HG03521 (cell line): ENCODE results near the gene AJAP1.

Experiments
- ATAC-seq: cut with Tn5 transposase; IDR thresholded peaks from one replicate; pipeline ENCODE4 v1.9.1; 2021; ENCODE audit warnings: mild to moderate bottlenecking, moderate library complexity; ENCODE audit not compliant: unreplicated experiment

AJAP1 gene

GRCh38 chr1:4699376-4700301, 45.2 kb downstream of the AJAP1 start:
- ATAC-seq: no peak

- no peak for ATAC-seq
Measured at GRCh38 chr1:4700801-4701200, 46.4 kb downstream of the AJAP1 start.

DNA sequence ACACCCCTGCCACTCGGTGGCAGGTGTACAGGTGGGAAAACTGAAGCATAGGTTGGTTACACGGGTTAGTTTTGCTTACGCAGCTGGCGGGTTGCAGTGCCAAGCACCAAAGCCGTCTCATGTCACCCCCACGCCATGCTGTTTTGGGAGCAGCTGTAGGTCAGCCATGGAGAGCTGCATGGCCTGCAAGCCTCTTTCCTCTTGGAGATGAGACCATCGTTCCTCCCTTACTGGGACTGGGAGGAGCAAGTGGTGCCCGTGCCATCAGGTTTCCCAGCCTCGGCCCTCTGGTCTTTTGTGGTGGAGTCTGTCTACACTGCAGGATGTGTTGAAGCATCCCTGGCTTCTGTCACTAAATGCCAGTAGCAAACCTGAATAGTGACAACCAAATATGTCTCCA, 46.9 kb downstream of the AJAP1 start:
- ATAC-seq: no peak

DNA sequence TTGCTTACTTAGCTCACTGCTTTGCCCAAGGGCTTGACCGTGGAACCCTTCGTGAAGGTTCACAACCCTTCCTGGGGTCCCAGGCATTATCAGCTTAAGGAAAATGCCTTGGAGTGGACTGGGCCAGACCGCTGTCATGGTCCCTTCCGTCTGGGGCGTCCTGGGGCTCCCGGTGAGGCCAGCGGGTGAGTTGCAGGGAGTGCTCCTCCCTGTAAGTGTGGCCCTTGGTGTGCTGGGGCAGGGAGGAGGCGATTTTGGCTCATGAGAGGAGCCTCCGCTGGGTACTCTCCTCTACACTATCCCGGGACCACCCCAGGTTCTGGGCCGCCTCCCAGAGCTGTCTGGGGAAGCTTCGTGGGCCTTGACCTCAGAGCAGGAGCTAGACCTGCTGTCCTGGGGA, 48.1 kb downstream of the AJAP1 start:
- ATAC-seq: no peak

- ATAC-seq: no peak
Measured at GRCh38 chr1:4702932-4703331, 48.5 kb downstream of the AJAP1 start.

- ATAC-seq: no peak
Measured at GRCh38 chr1:4703646-4704045, 49.2 kb downstream of the AJAP1 start.

- ATAC-seq: no peak
Measured at GRCh38 chr1:4708840-4709507, 54.6 kb downstream of the AJAP1 start.

DNA sequence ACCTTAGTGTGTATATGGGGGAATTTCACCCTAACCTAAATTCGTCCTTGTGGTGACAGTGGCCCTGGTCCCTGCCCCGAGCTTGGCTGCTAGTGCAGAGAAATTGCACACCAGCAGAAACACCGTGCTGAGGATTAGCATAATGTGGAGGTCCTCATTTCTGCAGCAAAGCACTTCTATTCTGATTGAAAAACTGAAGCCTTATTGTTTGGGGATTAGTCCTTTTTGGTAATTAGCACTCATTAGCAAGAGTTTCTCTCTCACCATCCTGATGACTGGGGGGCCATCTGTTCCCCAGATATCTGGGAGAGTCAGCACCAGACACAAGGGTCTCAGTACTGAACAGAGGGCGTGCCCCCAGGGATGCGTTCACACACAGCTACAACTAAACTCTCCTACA, 55.2 kb downstream of the AJAP1 start:
- ATAC-seq: no peak

DNA sequence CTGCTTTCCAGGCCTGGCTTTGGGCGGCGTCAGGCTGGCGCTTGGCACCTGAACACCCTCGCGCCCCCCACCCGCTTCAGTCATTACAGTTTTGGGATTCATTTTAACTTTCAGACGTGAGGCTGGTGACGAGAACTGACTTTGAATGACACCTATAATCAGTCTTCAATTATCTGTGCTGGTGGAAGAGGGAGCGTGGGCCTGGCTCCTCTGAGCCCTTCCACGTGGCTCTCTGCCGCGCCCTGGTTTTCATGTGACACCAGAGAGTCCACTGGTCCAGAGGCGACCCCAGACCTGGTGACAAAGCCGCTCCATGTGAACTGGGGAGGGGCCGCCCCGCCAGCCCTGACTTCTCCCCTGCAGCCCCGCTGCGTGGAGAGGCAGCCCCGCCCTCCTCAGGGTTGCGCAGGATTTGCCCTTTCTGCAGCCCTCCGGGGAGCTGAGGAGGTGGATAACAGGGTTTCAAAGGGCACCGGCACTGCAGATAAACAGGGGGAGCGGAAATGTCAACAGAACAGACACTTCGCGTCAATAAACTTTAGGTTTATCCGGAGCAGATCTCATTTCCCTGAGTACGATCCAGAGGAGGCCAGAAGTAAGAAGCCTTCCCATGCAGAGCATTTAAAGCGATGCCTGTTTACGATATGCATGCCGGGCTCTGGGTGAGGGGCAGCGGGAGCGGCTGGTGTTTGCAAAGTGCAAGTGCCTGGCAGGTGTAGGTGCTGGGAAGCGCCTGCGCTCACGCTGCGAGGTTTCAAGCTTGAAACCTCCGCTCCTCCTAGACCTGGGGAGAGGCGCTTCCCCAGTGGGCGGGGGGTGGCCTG, 56.4 kb downstream of the AJAP1 start:
- no peak for ATAC-seq

- no peak for ATAC-seq
Measured at GRCh38 chr1:4711416-4712275, 57.2 kb downstream of the AJAP1 start.

GRCh38 chr1:4713669-4714068, 59.3 kb downstream of the AJAP1 start:
- no peak for ATAC-seq

- ATAC-seq: no peak
Measured at GRCh38 chr1:4716406-4716805, 62.0 kb downstream of the AJAP1 start.

GRCh38 chr1:4718071-4718470, 63.7 kb downstream of the AJAP1 start:
- no peak for ATAC-seq

DNA sequence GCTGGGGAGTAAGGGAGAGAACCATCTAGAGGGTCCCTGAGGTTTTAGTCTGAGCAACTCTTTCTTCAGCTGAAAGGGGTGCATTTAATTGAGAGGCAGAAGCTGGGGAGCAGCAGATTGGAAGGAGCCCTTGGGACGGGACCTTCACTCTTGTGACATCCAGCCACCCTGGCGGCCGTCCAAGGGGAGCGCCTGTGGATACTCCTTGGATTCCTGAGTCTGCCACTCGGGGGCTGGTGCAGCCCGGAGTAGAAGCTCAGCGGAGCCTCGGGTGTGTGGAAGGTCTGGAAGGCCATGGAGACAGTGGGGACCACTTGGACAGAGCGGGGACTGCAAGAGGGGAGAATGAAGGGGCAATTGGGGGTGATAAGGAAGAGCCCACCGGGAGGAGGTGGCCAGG, 68.7 kb downstream of the AJAP1 start:
- ATAC-seq: no peak

DNA sequence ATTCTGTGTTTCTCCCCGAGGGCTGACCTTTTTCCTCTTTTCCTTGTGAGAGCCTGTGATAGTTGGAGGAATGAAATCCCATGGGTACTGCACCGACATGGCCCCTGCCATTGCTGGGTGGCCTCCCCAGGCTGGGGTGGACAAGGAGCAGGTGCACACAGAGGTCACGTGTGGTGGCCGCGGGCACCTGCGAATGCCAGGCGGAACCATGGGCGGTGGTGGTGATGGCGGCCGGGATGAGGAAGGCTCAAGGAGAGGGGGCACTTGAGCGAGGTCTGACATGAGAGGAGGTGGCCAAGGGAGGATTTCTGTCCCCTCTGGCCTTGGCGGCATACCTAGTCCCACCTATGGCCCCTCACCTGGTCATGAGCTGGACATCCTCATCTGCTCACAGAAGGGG, 69.6 kb downstream of the AJAP1 start:
- no peak for ATAC-seq

DNA sequence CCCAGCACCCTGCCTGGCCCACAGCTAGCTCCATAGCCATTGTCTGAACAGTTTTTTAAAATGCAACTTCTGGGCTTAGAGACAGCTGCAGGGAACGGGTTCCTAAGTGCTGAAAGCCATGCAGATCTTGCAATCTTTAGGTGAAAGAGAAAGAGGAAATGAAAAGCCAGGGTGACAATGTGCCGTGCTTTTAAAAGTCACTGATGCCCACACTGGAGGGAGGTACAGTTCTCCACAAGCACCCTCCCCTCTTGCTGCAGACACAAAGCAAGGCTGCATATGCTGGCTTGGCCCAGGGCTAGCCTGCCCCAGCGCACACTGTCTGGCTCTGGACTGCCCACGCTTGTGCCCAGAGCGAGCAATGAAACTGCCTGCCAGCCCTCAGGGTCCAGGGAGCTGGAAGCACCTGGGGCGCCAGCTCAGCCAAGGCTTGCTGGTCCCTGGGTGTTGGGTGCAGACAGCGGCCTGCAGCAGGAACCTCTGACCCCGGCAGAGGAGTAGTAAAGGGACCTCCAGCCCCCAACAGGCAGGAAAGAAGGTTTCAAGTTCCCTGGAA, 70.4 kb downstream of the AJAP1 start:
- ATAC-seq: no peak

DNA sequence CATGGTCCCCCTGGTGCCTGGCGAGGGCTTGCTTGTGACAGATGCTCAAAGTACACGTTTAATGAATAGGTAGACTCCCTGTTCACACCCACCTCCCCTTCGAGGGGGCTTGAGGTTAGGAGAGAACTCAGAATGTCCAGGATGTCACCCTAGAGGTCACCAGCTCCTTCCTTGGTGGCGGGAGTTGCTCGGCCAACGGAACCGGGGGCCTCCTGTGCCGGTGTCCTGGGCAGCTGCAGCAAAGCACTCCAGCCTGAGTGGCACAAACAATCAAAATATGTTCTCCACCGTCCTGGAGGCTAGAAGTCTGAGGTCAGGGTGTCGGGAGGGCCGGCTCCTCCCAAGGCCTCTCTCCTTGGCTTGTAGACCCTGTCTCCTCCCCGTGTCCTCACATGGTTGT, 71.0 kb downstream of the AJAP1 start:
- no peak for ATAC-seq

DNA sequence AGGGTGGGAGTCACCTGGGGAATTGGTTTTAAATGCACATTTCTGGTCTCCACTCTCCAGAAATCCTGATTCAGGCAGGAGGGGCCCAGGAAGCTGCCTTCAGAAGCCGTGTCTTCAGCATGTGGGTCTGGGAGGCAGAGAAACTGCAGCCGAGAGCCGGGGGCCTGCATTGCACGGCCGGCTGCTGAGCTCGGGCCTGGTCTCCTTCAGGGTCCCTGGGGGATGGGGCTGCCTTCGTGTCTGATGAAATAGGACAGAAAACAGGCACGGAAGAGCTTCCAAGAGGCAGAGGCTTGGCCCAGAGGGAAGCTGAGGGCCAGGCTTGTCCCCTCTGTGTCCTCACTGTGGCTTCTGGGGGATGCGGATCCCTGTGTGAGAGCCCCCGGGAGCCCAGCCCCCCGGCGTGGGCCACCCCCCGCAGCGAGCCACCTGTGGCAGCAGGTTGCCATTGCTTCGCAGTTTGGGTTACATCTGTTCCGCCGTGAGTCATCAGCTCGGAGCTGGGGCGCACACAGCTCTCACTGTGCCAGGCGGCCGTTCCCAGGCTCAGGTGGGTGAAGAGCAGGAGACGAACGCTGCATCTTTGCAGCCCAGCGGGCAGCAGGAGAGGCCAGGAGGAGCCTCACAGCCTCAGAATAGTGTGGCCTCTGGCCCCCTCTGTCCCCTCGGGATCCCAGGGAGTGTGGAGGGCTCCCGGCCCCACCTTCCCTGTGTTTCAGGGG, 72.4 kb downstream of the AJAP1 start:
- ATAC-seq: no peak

- no peak for ATAC-seq
Measured at GRCh38 chr1:4728319-4729089, 74.1 kb downstream of the AJAP1 start.
